GM18873 (cell line): Measurements from ENCODE around the gene DFFB.
"Not testable (repeated sequence)": the region's sequence is repeated elsewhere in the genome, so short reads cannot be mapped to it uniquely, and the experiment has no call there.

Experiments used
- ATAC-seq: cut with Tn5 transposase; IDR thresholded peaks from one replicate; pipeline ENCODE4 v1.9.1; 2021; ENCODE audit warnings: mild to moderate bottlenecking, moderate library complexity, moderate number of reproducible peaks; ENCODE audit not compliant: unreplicated experiment, low FRiP score

Gene DFFB, protein sequence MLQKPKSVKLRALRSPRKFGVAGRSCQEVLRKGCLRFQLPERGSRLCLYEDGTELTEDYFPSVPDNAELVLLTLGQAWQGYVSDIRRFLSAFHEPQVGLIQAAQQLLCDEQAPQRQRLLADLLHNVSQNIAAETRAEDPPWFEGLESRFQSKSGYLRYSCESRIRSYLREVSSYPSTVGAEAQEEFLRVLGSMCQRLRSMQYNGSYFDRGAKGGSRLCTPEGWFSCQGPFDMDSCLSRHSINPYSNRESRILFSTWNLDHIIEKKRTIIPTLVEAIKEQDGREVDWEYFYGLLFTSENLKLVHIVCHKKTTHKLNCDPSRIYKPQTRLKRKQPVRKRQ

DNA sequence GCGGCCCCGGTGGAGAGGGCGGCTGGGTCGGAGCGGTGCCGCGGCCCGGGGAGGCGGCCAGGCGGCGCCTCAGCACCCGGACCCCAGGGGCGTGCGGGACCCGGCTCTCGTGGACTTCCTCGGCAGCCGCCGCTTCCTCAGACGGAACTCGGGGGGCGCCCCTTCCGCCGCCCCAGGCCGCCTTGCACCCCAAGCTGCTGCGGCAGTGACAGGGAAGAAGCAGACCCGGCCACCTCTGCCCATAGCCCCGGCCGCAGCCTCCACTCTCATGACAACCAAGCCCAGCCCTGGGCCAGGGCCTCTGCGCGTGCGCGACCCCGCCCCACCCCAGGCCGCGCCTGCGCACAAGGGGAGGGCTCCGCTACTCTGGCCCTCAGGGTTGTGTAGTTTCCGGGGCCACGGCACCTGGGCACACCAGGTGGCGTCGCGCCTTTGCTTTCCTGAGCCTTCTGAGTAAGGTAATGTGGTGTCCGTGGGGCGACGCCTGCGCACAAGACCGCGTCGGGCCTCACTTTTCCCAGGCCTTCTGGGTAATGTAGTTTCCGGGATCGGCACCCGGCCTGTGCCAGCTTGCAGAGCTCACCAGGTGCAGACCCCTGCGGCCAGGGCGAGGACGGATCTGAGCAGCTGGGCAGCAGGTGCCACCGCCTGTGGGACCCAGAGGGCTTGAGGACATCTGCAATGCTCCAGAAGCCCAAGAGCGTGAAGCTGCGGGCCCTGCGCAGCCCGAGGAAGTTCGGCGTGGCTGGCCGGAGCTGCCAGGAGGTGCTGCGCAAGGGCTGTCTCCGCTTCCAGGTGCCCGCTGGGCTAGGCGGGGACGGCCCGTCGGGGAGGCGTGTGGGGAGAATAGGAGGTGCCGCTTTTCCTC is at the start of gene DFFB, which contains the start of gene CEP104:
TSS of gene DFFB (plus strand) at position 554 of the 868 bp plus-strand sequence. CDS start at position 682, 128 bp downstream.
TSS of gene CEP104 (minus strand) at position 289 of the 868 bp plus-strand sequence. CDS start 4,804 bp downstream, outside the sequence.
- ATAC-seq, result peak; percentile 91

DNA sequence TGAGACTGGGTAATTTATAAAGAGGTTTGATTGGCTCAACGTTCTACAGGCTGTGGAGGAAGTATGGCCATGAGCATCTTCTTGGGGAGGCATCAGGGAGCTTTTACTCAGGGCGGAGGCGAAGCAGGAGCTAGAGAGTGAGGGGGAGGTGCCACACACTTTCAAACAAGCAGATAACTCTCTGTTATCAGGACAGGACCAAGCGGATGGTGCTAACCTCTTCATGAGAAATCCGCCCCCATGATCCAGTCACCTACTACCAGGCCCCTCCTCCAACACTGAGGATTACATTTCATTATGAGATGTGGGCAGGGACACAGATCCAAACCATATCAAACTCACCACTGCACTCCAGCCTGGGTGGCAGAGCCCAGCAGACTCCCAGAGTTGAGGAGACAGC is 49.5 kb upstream of the DFFB start:
- no peak for ATAC-seq

DNA sequence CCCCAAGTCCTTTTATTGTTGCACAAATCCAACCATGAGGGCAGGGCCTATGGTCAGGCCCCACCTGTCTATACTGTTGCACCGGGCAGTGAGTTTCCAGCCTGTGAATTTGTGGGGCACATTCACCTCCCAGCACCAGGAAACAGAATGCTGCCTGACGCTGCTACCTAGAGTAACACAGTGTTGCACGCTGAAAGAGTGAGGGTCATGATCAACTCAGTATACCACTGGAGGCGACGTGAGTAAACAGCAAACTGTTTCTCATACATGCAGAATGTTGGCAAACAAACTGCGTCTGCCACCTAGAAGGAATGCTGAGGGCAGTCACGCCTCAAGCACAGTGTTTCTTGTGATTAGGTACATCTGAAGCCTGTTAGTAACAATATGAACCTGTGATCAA is 47.6 kb upstream of the DFFB start:
- no peak for ATAC-seq

DNA sequence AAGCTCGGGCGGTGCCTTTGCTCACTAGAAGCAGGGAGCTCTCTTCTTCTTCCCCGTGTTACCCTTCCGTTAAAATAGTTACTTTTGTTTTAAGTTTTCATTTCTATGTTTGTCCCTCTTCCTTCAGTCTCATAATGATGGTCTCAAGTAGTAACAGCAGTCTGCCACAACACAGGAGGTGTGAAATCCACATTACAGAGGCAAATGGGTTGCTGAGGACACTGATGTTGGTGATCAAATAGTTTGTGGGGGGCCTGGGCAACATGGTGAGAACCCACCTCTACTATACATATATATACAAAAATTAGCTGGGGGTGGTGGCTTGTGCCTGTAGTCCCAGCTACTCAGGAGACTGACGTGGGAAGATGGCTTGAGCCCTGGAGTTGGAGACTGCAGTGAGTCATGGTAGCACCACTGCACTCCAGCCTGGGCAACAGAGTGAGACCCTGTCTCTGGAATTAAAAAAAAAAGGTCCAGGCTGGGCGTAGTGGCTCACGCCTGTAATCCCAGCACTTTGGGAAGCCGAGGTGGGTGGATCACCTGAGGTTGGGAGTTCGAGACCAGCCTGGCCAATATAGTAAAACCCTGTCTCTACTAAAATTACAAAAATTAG is 47.0 kb upstream of the DFFB start:
- ATAC-seq, result not testable (repeated sequence)

DNA sequence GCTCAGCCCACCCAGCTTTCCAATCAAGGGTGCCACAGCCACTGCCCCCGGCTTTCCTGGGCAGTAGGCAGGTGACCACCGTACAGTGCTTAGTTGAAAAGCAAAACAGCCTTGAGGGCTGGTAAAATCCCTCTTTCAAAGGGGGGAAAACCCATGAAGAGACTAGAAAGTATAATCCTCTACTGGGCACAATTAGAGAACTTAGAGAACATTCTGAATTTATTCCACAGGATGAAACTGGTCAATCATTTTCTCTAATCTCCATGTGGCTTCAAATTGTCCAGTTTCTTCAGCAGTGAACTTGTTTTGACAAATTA is 45.7 kb upstream of the DFFB start:
- no peak for ATAC-seq

DNA sequence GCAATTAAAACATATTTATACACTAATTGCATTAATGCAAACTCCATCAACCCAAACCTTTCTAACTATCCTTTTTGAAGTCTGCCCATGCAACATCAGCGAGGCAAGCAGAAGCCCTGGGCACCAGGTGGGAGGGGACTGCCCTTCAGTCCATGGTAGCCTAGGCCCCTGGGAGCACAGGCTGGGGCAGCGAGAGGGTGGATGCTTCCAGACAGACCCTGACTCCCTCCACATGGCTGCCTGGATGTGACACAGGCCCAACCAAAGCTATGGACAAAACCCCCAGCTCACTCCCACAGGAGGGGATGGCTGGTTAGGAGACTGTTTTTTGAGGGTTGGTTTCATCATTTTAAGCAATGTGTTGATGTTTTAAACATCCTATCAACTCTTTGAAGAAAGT is 43.2 kb upstream of the DFFB start:
- no peak for ATAC-seq

DNA sequence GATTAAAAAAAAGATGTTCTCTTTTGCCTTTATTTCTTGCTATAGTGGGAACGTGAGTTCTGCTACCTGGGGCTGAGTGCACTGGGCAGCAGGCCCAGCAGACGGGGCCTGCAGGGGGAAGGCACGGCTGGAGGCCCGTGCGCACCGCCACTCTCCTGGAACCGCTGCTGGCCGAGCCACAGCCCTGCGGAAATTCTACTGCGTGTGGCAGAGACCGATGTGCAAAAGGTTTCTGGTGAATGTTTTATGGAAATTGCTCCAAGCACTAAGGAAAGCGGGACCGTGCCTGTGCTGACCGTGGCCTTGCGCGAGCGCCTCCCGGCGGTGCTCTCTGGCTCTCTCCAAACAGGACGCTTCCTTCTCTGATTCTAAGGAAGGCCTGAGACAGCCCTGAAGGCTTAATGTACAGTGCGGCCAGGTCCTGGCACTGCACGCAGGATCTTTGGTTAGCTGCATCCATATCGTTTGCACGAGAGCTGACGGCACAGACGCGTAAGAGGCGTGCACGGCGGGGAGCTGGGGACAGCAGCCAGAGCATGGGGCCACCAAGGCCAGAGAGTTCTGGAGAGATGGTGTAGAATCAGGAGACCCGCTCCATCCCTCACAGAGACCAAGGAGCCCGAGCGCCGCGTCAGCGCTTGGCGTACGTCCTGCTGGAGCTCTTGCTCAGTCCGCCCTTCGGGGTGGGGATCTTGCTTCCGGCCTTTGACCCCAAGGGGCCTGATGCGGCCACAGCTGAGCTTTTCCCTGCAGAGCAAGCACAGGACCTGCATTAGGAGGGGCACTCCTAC is 42.3 kb upstream of the DFFB start:
- no peak for ATAC-seq

DNA sequence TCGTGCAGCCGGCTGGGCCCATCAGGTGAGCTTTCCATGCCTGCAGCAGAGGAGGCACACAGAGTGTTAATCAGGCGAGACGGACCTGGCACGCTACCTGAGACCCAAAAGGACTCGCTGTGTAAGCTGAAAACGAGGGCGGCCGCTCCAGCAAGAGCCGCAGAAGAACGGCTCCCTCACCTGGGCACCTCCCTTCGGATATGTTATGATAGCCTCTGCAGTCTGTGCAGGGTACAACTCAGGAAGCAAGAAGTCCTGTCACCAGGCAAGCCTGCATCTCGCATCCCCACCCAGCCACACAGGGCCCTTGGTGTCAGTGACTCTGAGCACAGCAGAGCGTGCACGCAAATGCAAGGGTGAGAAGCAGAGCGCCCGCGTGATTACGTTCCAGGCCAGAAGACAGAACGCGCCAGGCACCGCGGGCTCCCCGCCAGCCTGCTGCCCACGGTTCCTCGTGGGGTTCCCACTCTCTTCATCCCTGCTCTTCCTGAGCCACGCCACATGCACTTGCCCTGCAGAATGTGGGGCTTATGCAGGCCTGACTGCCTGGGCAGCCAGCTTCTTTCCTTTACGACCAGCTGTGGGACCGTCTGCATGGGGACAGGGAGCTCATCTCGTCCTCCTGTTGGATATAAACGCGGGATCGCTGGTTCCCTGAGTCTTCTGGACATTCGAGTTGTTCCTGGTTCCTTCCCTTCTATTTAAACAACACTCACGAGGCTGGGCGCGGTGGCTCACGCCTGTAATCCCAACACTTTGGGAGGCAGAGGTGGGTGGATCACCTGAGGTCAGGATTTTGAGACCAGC is 40.7 kb upstream of the DFFB start:
- ATAC-seq, result no peak

DNA sequence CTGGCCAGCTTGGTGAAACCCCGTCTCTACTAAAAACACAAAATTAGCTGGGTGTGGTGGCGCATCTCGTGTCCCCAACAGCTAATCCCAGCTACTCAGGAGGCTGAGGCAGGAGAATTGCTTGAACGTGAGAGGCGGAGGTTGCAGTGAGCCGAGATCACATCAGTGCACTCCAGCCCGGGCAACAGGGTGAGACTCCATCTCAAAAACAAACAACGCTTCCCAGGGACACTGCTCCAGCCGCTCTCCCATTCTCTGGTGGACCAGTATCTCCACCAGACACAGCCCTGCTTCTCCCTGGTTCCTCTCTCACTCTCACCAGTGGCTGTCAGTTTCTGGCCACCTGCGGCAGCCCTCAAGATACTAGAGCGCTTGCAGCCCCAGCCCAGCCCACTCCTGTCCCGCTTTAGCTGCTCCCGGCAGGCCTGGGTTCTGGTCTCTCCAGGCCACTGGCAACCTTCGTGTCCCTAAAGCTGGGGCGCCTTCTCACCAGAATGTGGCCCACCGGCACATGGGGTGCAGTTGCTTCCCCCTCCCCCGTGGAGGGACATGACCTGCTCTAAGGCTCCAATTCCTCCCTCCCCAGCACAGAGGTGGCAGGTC is 40.0 kb upstream of the DFFB start:
- no peak for ATAC-seq

DNA sequence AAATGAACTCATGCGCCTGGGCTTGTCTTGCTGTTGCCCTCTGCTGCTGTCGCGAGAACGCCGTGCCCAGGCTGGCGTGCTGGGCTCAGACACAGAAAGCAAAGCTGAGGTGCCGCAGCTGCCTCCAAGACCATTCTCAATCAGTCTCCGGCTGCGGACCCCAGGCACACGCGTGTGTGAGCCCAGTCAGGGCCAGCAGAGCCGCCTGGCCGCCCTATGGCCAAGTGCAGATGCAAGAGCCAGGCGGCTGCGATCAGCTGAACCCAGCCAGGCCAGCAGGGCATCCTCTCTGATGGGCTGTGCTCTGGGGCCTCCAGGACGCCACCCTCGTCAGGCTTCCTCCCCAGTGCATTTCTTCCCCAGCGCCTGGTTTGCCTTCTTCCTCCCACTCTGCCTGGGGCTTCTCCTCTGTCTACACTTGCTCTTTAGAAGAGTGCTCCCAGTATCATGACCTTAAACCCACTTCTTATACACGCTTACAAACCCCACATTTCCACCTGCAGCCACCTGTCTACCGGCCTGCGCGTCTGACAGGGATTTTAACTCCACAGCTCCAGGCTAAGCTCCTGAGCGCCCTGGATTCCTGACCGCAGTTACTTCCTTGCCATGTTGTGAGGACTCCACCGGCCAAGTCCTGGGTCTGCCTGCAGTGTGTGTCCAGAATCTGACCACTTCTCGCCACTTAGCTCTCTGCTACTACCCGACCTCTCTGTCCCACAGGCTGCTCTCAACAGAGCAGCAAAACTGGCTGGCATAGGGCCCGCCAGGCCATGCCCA is 39.3 kb upstream of the DFFB start:
- no peak for ATAC-seq

DNA sequence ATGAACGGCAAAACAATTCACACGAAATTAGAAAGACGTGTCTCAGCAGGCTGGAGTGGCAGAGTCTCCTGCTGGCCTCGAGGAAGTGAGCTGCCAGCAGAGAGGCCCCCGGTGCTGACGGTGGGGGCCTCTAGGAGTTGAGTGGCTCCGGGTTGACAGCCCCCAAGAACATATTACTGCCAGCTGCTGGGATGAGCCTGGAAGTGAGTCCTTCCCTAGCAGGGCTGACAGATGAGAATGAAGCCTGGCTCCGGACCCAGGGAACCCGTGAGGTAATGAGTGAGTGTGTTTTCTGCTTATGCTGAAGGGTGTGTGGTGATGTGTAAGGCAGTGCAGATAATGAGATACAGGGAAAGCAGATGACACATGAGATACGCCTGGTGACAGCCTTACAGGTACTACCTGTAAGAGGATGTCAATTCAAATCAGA is 37.5 kb upstream of the DFFB start:
- ATAC-seq, result no peak

DNA sequence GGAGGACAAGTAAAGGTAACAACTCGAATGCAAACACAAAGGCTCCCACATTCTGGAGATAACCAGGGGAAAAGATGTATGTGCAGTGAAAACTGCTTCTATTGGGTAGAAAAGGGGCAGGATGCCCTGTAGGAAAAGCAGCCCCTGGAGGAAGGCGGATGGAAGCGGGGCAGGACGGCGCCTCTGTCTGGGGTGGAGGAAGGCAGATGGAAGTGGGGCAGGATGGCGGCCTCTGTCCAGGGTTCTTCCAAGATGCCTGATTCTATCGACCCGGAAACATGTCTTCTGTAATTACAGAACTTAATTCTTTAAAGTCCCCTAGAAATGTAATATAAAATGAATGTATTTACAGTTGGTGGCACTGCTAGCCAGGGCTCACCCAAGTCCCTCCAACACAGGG is 37.0 kb upstream of the DFFB start:
- ATAC-seq, result no peak

DNA sequence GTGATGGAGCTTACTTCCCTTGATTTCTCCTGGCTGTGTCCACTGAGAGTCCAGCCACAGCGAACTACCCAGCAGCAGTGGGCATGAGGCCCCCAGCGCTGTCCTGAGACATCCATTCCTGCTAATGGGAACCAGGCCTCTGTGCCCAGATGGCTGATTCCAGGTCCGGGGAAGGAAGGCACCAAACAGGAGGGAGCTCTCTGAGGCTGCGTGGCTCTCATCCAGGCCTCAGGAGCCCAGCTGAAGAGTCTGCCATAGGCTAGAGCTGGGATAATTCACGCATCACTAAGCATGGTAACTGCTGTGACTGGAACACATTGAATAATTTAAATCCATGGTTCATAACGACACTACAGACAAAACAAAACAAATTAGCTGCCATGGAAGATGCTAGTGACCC is 36.3 kb upstream of the DFFB start:
- no peak for ATAC-seq

DNA sequence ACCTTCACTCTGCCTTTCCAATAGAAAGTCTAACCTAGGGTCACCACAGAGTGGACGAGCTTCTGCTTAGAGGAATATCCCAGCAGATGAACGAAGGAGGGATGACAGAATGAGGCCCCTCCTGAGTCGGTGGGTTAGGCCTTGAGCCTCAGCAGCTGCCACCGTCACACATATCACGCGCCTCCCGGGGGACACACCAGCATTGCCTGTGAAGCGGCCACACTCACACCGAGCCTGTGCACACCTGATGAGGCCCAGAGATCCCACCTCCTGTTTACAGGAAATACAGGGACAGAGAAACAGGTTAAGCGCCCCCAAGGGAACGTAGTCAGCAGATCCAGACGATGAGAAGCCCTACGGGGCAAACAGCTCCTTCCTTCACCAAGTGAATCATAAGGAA is 35.8 kb upstream of the DFFB start:
- no peak for ATAC-seq

DNA sequence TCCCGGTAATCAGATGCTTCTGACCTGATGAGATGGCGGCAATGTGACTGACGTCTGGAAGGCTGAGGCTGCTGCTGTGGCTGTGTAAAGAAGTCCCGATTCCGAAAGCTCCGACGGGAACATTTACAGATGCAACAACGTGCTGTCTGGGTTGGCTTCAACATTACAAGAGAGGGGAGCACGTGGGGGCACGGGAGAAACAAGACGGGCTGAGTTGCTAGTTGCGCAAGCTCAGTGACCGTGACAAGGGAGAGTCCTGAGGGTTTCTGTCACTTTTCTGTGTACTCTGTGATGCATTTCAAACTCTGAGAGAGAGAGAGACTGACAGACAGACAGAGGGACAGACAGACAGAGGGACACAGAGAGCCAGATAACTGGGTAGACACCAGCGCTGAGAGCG is 35.4 kb upstream of the DFFB start:
- ATAC-seq, result no peak

DNA sequence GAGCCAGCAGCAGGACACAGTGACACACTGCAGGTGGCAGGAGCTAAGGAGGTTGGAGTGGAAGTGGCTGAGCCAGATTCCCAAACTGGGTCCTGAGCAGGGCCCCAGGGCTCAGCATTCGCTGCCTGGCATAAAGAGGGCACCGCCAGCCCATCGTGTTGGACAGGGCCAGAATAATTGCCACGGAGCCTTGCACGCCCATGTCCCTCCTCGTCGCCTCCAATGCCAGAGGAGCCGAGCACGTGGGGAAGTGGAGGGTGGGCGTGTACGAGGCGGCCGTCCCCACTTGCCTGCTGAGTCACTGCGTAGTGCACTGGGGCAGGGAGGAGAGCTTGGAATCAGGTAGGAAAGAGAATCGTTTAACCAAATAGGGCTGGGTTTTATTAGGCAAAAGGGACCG is 34.9 kb upstream of the DFFB start:
- no peak for ATAC-seq

DNA sequence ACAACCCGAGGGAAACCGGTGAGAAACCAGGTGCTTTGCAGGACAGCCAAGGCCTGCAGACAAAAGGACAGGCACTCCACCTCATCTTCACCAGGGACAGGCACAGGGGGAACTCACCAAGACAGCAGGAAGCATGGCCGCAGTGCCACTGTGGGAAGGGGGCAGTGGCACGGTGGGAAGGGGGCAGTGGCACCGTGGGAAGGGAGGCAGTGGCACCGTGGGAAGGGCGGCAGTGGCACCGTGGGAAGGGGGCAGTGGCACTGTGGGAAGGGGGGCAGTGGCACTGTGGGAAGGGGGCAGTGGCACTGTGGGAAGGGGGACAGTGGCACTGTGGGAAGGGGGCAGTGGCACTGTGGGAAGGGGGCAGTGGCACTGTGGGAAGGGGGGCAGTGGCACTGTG is 32.6 kb upstream of the DFFB start:
- ATAC-seq, result no peak

DNA sequence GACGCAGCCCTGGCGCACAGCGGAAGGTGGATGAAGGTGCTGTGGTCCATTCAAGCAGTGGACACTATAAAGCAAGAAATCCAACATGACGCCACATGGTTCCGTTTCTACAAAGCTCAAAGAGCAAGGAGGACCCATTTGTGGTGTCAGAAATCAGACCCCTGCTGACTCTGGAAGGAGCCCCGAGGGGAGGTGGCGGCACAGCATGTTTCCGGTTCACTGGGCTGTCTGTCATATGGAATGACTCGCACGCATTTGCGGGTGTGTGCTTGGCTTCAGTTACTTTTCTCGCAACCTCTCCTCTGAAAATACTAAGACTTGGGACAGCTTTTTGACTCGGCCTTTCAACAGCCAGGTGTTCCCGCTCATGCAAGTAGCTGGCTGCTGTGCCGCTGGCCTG is 31.9 kb upstream of the DFFB start:
- no peak for ATAC-seq
